Calu3 (cell line): Measurements from ENCODE around the gene KRT31. TPM values are rescaled to one million over a fixed set of nuclear protein-coding genes. Genes with fewer than 3 reads are reported as not detected.

Source experiments
- BruUV-seq: library from RNA; stranded (reverse); fragments of 400-500 nt; replicated peaks from 2 replicates; lab custom pipeline; 2021; lab: Mats Ljungman, UMichigan
- CTCF ChIA-PET: fragments of 300-600 bp; sonication (Branson Sonifier 250); formaldehyde crosslinking; loops from one replicate; lab custom pipeline; 2022; ENCODE audit warnings: antibody characterized with exemption; lab: Charles Lee
- DNase-seq: peaks from one replicate; pipeline ENCODE4 v3.0.0; 2022
- H3K27ac Mint-ChIP-seq: one replicate; pipeline ENCODE4 v1.8.0; 2022; ENCODE audit warnings: mixed read lengths; ENCODE audit not compliant: unreplicated experiment
- H3K27me3 Mint-ChIP-seq: one replicate; pipeline ENCODE4 v1.8.0; 2022; ENCODE audit warnings: mixed read lengths; ENCODE audit not compliant: unreplicated experiment
- H3K36me3 Mint-ChIP-seq: one replicate; pipeline ENCODE4 v1.8.0; 2022; ENCODE audit warnings: mild to moderate bottlenecking, moderate library complexity, mixed read lengths; ENCODE audit not compliant: insufficient read depth, unreplicated experiment
- H3K4me1 Mint-ChIP-seq: one replicate; pipeline ENCODE4 v1.8.0; 2022; ENCODE audit warnings: mild to moderate bottlenecking, low read depth, mixed read lengths; ENCODE audit not compliant: unreplicated experiment
- H3K4me3 Mint-ChIP-seq: one replicate; pipeline ENCODE4 v1.8.0; 2022; ENCODE audit warnings: mild to moderate bottlenecking, low read depth, moderate library complexity, mixed read lengths; ENCODE audit not compliant: unreplicated experiment
- H3K9me3 Mint-ChIP-seq: one replicate; pipeline ENCODE4 v1.8.0; 2022; ENCODE audit warnings: low read depth, mixed read lengths; ENCODE audit not compliant: unreplicated experiment
- intact Hi-C: fragments of 100-400 bp; cut with micrococcal nuclease; formaldehyde crosslinking; loops from one replicate; pipeline ENCODE4 v1.10.0; 2022; ENCODE audit not compliant: unreplicated experiment
- total RNA-seq: library from RNA; stranded (reverse); gene quantifications from 2 replicates; pipeline ENCODE4 v1.2.3, GENCODE V29; 2022
- TF ChIP-seq, protein P1 (sequence below): fragments of 200-600 bp; IDR thresholded peaks from one replicate; pipeline ENCODE4 v1.8.0; 2022; ENCODE audit warnings: antibody characterized with exemption; ENCODE audit not compliant: unreplicated experiment

Gene KRT31
- total RNA-seq, 1 experiment from 2014 or later = not detected

DNA sequence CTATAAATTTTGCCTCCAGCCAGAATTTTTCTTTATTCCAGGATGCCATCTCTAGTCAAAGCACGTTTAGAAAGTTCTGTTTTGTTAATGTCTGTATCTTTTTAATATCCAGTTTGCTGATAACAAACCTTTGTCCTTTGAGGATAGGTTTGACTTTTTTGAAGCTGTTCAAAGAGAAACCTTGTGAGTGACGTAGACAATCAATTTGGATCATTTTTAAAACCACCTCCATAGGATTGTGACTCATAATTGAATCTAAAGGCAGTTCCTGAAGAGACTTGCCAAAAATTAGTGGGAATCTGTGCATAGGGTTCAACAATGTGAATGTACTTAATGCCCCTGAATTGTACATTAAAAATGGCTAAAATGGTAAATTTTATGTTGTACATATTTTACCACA, 5.9 kb downstream of the KRT31 start:
- H3K27me3 Mint-ChIP-seq = no peaks in the 10 kb centered on the region
- no TSS peak for BruUV-seq
- peaks cover 2% of the 10 kb centered on the region for H3K9me3 Mint-ChIP-seq
- no peak overlapping the region for H3K27ac Mint-ChIP-seq
- intact Hi-C loops = no loop called here
- no peak overlapping the region for H3K4me3 Mint-ChIP-seq
- TF ChIP-seq, protein P1, sequence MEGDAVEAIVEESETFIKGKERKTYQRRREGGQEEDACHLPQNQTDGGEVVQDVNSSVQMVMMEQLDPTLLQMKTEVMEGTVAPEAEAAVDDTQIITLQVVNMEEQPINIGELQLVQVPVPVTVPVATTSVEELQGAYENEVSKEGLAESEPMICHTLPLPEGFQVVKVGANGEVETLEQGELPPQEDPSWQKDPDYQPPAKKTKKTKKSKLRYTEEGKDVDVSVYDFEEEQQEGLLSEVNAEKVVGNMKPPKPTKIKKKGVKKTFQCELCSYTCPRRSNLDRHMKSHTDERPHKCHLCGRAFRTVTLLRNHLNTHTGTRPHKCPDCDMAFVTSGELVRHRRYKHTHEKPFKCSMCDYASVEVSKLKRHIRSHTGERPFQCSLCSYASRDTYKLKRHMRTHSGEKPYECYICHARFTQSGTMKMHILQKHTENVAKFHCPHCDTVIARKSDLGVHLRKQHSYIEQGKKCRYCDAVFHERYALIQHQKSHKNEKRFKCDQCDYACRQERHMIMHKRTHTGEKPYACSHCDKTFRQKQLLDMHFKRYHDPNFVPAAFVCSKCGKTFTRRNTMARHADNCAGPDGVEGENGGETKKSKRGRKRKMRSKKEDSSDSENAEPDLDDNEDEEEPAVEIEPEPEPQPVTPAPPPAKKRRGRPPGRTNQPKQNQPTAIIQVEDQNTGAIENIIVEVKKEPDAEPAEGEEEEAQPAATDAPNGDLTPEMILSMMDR = no peak
- peaks cover 26% of the 10 kb centered on the region for H3K4me1 Mint-ChIP-seq
- H3K36me3 Mint-ChIP-seq = no peaks in the 10 kb centered on the region
- CTCF ChIA-PET = no interaction called here
- no peak for DNase-seq

DNA sequence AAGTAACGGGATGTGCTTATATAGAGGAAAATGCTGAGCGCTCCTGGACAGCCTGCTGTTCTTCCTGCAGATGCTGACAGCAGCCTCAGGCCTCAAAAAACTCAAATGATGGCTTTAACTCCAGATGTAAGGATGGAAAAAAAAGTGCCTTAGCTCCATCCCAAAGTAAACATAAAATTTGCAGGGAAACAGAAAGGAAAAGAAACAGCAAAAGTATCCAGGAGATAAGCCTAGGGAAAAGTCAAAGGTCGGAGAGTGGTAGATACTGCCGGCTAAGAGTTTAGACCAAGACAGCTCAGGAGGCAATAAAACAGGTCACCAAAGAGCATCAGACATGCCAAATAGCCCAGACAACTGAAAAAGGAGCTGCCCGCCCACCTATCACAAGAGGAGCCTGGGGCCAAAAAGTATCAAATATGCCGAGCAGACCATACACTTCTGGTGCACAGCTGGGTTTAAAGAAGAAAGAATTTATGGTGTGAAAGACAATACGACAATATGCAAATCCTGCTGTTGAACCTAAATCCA, 6.9 kb downstream of the KRT31 start:
- CTCF ChIA-PET = interaction anchor here (0.9 kb wide), 1 partner anchor 13 kb away, joined by 4 read pairs; no protein-coding TSS in a partner anchor
- TF ChIP-seq, protein P1 = no peak
- Mint-ChIP-seq H3K27me3 (no peaks in the 10 kb centered on the region), H3K4me3 (no peak overlapping the region), H3K27ac (no peak overlapping the region), H3K9me3 (peaks cover 6% of the 10 kb centered on the region), H3K36me3 (no peaks in the 10 kb centered on the region), H3K4me1 (peaks cover 26% of the 10 kb centered on the region)
- DNase-seq = no peak
- intact Hi-C loops = no loop called here
- BruUV-seq = no TSS peak

DNA sequence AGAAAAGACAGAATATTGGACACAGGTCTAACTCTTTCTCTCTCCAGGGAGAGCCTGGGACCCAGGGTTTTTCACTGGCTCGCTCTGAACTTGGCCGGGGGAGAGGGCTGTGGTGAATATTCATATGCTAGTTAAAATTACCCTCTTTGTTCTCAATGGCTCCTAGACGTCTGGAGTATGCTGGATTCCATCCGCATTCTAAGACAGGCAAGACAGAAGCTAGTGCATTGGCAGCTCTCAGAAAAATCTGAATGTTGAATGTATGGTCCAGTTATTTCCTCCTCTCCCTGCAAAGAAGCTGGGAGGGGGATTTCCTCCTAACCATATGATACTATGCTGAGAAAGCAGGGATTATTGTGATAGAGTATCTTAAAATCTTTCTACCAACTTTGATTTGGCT, 9.7 kb downstream of the KRT31 start:
- intact Hi-C loops = no loop called here
- BruUV-seq = no TSS peak
- no peaks in the 10 kb centered on the region for H3K27me3 Mint-ChIP-seq
- no peak for DNase-seq
- H3K9me3 Mint-ChIP-seq = peaks cover 6% of the 10 kb centered on the region
- peaks cover 11% of the 10 kb centered on the region for H3K4me1 Mint-ChIP-seq
- no peaks in the 10 kb centered on the region for H3K36me3 Mint-ChIP-seq
- H3K27ac Mint-ChIP-seq = no peak overlapping the region
- CTCF ChIA-PET = interaction anchor here (0.7 to 1.1 kb wide), 2 partner anchors 161 to 774 kb away, joined by 3 to 4 read pairs; no protein-coding TSS in a partner anchor
- H3K4me3 Mint-ChIP-seq = no peak overlapping the region
- TF ChIP-seq, protein P1 = no peak

DNA sequence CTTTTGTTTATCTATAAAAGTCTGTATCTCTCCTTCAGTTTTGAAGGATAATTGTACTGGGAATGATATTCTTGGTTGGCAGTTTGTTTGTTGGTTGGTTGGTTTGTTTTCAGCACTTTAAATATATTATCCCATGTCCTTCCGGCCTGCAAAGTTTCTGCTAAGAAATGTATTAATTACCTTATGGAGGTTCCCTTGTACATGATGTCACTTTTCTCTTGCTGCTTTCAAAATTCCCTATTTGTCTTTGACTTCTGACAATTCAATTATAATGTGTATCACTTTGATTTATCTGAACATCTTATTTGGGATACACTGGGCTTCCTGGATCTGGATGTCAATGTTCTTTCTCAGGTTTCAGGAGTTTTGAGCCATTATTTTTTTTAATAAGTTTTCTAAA, 11.2 kb downstream of the KRT31 start:
- peaks cover 6% of the 10 kb centered on the region for H3K9me3 Mint-ChIP-seq
- CTCF ChIA-PET = no interaction called here
- no TSS peak for BruUV-seq
- no peak overlapping the region for H3K4me3 Mint-ChIP-seq
- no peak overlapping the region for H3K27ac Mint-ChIP-seq
- no peaks in the 10 kb centered on the region for H3K4me1 Mint-ChIP-seq
- DNase-seq = no peak
- intact Hi-C loops = no loop called here
- H3K27me3 Mint-ChIP-seq = no peaks in the 10 kb centered on the region
- TF ChIP-seq, protein P1 = no peak
- no peaks in the 10 kb centered on the region for H3K36me3 Mint-ChIP-seq
